K562 (cell line): Measurements from ENCODE around the gene TARBP2. TPM values are rescaled to one million over a fixed set of nuclear protein-coding genes. Genes with fewer than 3 reads are reported as not detected.
A peak's percentile ranks its signal among the peaks of the same experiment; 100 is the strongest.

Experiments
- CBX3 ChIP-seq, 2 experiments: IDR thresholded peaks; 1 replicate in 1 of 2; 2 replicates in 1 of 2; pipeline ENCODE4 v1.6.1; 2012; ENCODE audit warnings: inconsistent platforms in 2 of 2, low read length in 2 of 2, borderline replicate concordance in 1 of 2, control low read depth in 1 of 2
- CBX5 ChIP-seq: IDR thresholded peaks from 2 replicates; pipeline ENCODE4 v1.6.1; 2014; ENCODE audit warnings: low read depth, borderline replicate concordance
- CC2D1A ChIP-seq: fragments of 450-650 bp; IDR thresholded peaks from 2 replicates; pipeline ENCODE4 v1.6.1; 2017; ENCODE audit warnings: mild to moderate bottlenecking
- CREB3 ChIP-seq: fragments of 450-650 bp; conservative IDR thresholded peaks from 2 replicates; pipeline ENCODE4 v1.6.1; 2016; ENCODE audit warnings: missing genetic modification characterization, low read depth, mild to moderate bottlenecking, missing compliant biosample characterization, moderate library complexity
- CSDE1 ChIP-seq, 2 experiments: fragments of 450-650 bp; IDR thresholded peaks; 2 replicates each; pipeline ENCODE4 v1.6.1; 2016; ENCODE audit warnings: mild to moderate bottlenecking in 1 of 2
- E2F4 ChIP-seq: sonication (generic); formaldehyde crosslinking; IDR thresholded peaks from 2 replicates; pipeline ENCODE4 v1.8.0; 2022; ENCODE audit warnings: mild to moderate bottlenecking, low read depth, missing genetic modification reagents
- EP400 ChIP-seq: fragments of 450-650 bp; IDR thresholded peaks from 2 replicates; pipeline ENCODE4 v1.6.1; 2017; ENCODE audit warnings: antibody characterized with exemption, mild to moderate bottlenecking, moderate library complexity
- FOXA3 ChIP-seq, 2 experiments: fragments of 450-650 bp in 1 of 2; sonication (generic) in 1 of 2; formaldehyde crosslinking; IDR thresholded peaks in 1 of 2; conservative IDR thresholded peaks in 1 of 2; 2 replicates each; pipeline versions ENCODE4 v1.4.0 to v1.8.0; 2020 to 2022; ENCODE audit warnings: mild to moderate bottlenecking in 2 of 2, missing genetic modification reagents in 1 of 2
- GATAD2A ChIP-seq: fragments of 450-650 bp; IDR thresholded peaks from 2 replicates; pipeline ENCODE4 v1.6.1; 2017
- HDAC3 ChIP-seq: fragments of 450-650 bp; IDR thresholded peaks from 2 replicates; pipeline ENCODE4 v1.6.1; 2018; ENCODE audit warnings: borderline replicate concordance, mild to moderate bottlenecking, moderate library complexity; ENCODE audit not compliant: partially characterized antibody
- MECOM ChIP-seq: fragments of 250-450 bp; sonication (Bioruptor Pico); IDR thresholded peaks from 2 replicates; pipeline ENCODE4 v1.8.0; 2022; ENCODE audit warnings: inconsistent platforms
- NR0B1 ChIP-seq: fragments of 450-650 bp; IDR thresholded peaks from one replicate; pipeline ENCODE4 v1.6.1; 2018; ENCODE audit warnings: mild to moderate bottlenecking, moderate library complexity; ENCODE audit not compliant: partially characterized antibody
- SIN3A ChIP-seq, 2 experiments: fragments of 150-350 bp in 1 of 2; IDR thresholded peaks; 2 replicates each; pipeline ENCODE4 v1.6.1; 2011 to 2016; ENCODE audit warnings: borderline replicate concordance in 2 of 2, low read depth in 2 of 2, low read length in 2 of 2, mild to moderate bottlenecking in 2 of 2, moderate library complexity in 2 of 2; ENCODE audit not compliant: control insufficient read depth in 1 of 2
- SMARCA4 ChIP-seq: fragments of 450-650 bp; IDR thresholded peaks from 2 replicates; pipeline ENCODE4 v1.6.1; 2016
- TBP ChIP-seq: optimal IDR thresholded peaks from 2 replicates; pipeline ENCODE3; 2011; ENCODE audit warnings: low read depth, low read length, improper control_type of control experiment
- ZKSCAN1 ChIP-seq: fragments of 150-350 bp; IDR thresholded peaks from 2 replicates; pipeline ENCODE4 v1.6.1; 2016; ENCODE audit warnings: low read depth, low read length
- ZNF263 ChIP-seq: sonication (generic); formaldehyde crosslinking; IDR thresholded peaks from 2 replicates; pipeline ENCODE4 v1.8.0; 2022; ENCODE audit warnings: mild to moderate bottlenecking, missing genetic modification reagents, borderline replicate concordance
- ZNF408 ChIP-seq: fragments of 250-450 bp; sonication (Bioruptor Pico); IDR thresholded peaks from 2 replicates; pipeline ENCODE4 v1.4.0; 2020; ENCODE audit warnings: low read depth, mild to moderate bottlenecking, moderate library complexity
- ZNF592 ChIP-seq: fragments of 450-650 bp; IDR thresholded peaks from 2 replicates; pipeline ENCODE4 v1.6.1; 2017; ENCODE audit warnings: antibody characterized with exemption, mild to moderate bottlenecking
- polyA plus RNA-seq, 8 experiments: library from polyadenylated mRNA; depleted of rRNA in 4 of 8; stranded (reverse) in 5 of 8; unstranded in 3 of 8; fragments of >200 nt; fragmentation: Nextera tagmentation in 2 of 8; fragmentation: Illumina TruSeq in 1 of 8; extraction: Ambion mirVana in 2 of 8; extraction: Trizol in 1 of 8; gene quantifications; 2 replicates each; pipeline versions ENCODE4 v1.2.1 to v1.2.3, GENCODE V29; 2011 to 2014; ENCODE audit warnings: inconsistent platforms in 1 of 8, missing spikeins in 1 of 8
- total RNA-seq, 7 experiments: library from RNA; depleted of rRNA in 6 of 7; stranded (reverse); fragments of >200 nt in 6 of 7; fragmentation: Illumina TruSeq in 2 of 7; extraction: Trizol in 2 of 7; gene quantifications; 2 replicates each; pipeline versions ENCODE4 v1.2.1 to v1.2.3, GENCODE V29; 2011 to 2021; ENCODE audit warnings: low replicate concordance in 1 of 7

The TARBP2 gene
- total and polyA plus RNA-seq, 9 of the 15 experiments (the other 6 are each of a cell fraction or from before 2014, with no cell fraction given) = 5.6 to 69.0 (median 44.6) TPM

- peak; percentile 69; the same call in 1 of the 2 replicates for TF ChIP-seq ZNF592
- 0 out of 2 replicates have a peak, but pooled peaks have one; percentile 32 for TF ChIP-seq GATAD2A
- TF ChIP-seq ZNF263 (CRISPR knock-in tag) = peak; percentile 9; the same call in 1 of the 2 replicates
- TF ChIP-seq NR0B1 = no peak
- no peak; the same call in 1 of the 2 replicates for TF ChIP-seq CREB3 (tag)
- TF ChIP-seq SMARCA4 = no peak
- TF ChIP-seq E2F4 = no peak
- TF ChIP-seq CBX3 (IDR thresholded peaks at IDR 0.05; ENCODE audit: borderline replicate concordance in 1 of 2, low read length in 2 of 2) = no peak
- no peak for TF ChIP-seq HDAC3
- no peak for TF ChIP-seq CBX5
- 0 out of 2 replicates have a peak, but pooled peaks have one; percentile 1 for TF ChIP-seq ZKSCAN1
- no peak for TF ChIP-seq CSDE1 (IDR thresholded peaks at IDR 0.05)
- no peak for TF ChIP-seq ZNF408 (CRISPR knock-in tag)
- TF ChIP-seq CC2D1A = no peak
- 0 out of 4 replicates have a peak, but pooled peaks of 1 of the 2 experiments have one; percentile 5 for TF ChIP-seq FOXA3 (CRISPR knock-in tag; conservative IDR thresholded peaks at IDR 0.05 in 1 of 2, IDR thresholded peaks at IDR 0.05 in 1 of 2)
- TF ChIP-seq MECOM (CRISPR knock-in tag) = 0 out of 2 replicates have a peak, but pooled peaks have one; percentile 46
- TF ChIP-seq EP400 = no peak; the same call in 1 of the 2 replicates
- no peak for TF ChIP-seq TBP
- TF ChIP-seq SIN3A (IDR thresholded peaks at IDR 0.05; ENCODE audit: borderline replicate concordance in 2 of 2, control insufficient read depth in 1 of 2, low read depth in 2 of 2, low read length in 2 of 2) = no peak; a peak in 1 of 4 replicates
These were observed 615 bp downstream of the TARBP2 start (continued) for GRCh38 chr12:53501615-53502181.
